ENCODE results near the gene STRA6. TPM values are rescaled to one million over a fixed set of nuclear protein-coding genes. Genes with fewer than 3 reads are reported as not detected.

Gene STRA6
- polyA plus RNA-seq, 1 experiment, result 10.9 TPM

GRCh38 chr15:74194572-74195559, 7.7 kb downstream of the STRA6 start:
- no peak overlapping the region for H3K4me3 ChIP-seq (ENCODE audit: low read depth, low read length)
- POLR2A ChIA-PET, result interaction anchor here (0.7 kb wide), 1 partner anchor 14 kb away, joined by 3 read pairs; no protein-coding TSS in a partner anchor
- CTCF ChIA-PET, result interaction anchor here (0.7 to 1.2 kb wide), 3 partner anchors 8 to 25 kb away, joined by 3 to 4 read pairs (median 3); partner anchors contain the start of gene STRA6

GRCh38 chr15:74193905-74194304, 8.7 kb downstream of the STRA6 start:
- ChIA-PET POLR2A (interaction anchor here (0.7 kb wide), 1 partner anchor 13 kb away, joined by 3 read pairs; no protein-coding TSS in a partner anchor), CTCF (interaction anchor here (0.6 kb wide), 1 partner anchor 75 kb away, joined by 3 read pairs; no protein-coding TSS in a partner anchor)

More at GRCh38 chr15:74194572-74195559, 7.7 kb downstream of the STRA6 start:
- H3K36me3 ChIP-seq (ENCODE audit: control insufficient read depth, insufficient read depth, low read length), result no peaks in the 10 kb centered on the region; the same call in 1 of the 2 replicates
- TF ChIP-seq CTCF (IDR thresholded peaks at IDR 0.05; ENCODE audit: insufficient read depth, low read depth, low read length), result no peak
- H3K27me3 ChIP-seq (ENCODE audit: control insufficient read depth, insufficient read depth, low read length), result no peaks in the 10 kb centered on the region
- no peak for DNase-seq (ENCODE audit: low read depth)

GRCh38 chr15:74193299-74193718, 9.3 kb downstream of the STRA6 start:
- peak; percentile 68 for DNase-seq (ENCODE audit: low read depth)
- Histone ChIP-seq H3K36me3 (ENCODE audit: control insufficient read depth, insufficient read depth, low read length) (no peaks in the 10 kb centered on the region), H3K4me3 (ENCODE audit: low read depth, low read length) (no peak overlapping the region), H3K27me3 (ENCODE audit: control insufficient read depth, insufficient read depth, low read length) (no peaks in the 10 kb centered on the region)
- ChIA-PET POLR2A (no interaction called here), CTCF (no interaction called here)
- no peak for TF ChIP-seq CTCF (IDR thresholded peaks at IDR 0.05; ENCODE audit: insufficient read depth, low read depth, low read length)

More at GRCh38 chr15:74193905-74194304, 8.7 kb downstream of the STRA6 start:
- H3K36me3 ChIP-seq (ENCODE audit: control insufficient read depth, insufficient read depth, low read length), result no peaks in the 10 kb centered on the region
- DNase-seq (ENCODE audit: low read depth), result no peak
- no peak overlapping the region for H3K4me3 ChIP-seq (ENCODE audit: low read depth, low read length)
- no peaks in the 10 kb centered on the region for H3K27me3 ChIP-seq (ENCODE audit: control insufficient read depth, insufficient read depth, low read length)
- TF ChIP-seq CTCF (IDR thresholded peaks at IDR 0.05; ENCODE audit: insufficient read depth, low read depth, low read length), result no peak

GRCh38 chr15:74192751-74193150, 9.8 kb downstream of the STRA6 start:
- ChIA-PET POLR2A (no interaction called here), CTCF (no interaction called here)
- no peaks in the 10 kb centered on the region for H3K36me3 ChIP-seq (ENCODE audit: control insufficient read depth, insufficient read depth, low read length)
- no peaks in the 10 kb centered on the region for H3K27me3 ChIP-seq (ENCODE audit: control insufficient read depth, insufficient read depth, low read length)
- H3K4me3 ChIP-seq (ENCODE audit: low read depth, low read length), result no peak overlapping the region
- no peak for DNase-seq (ENCODE audit: low read depth)
- TF ChIP-seq CTCF (IDR thresholded peaks at IDR 0.05; ENCODE audit: insufficient read depth, low read depth, low read length), result no peak

- Histone ChIP-seq H3K27me3 (ENCODE audit: control insufficient read depth, insufficient read depth, low read length) (no peaks in the 10 kb centered on the region), H3K4me3 (ENCODE audit: low read depth, low read length) (no peak overlapping the region), H3K36me3 (ENCODE audit: control insufficient read depth, insufficient read depth, low read length) (no peaks in the 10 kb centered on the region)
- CTCF ChIA-PET, result interaction anchor here (0.9 to 1.9 kb wide), 2 partner anchors 11 to 116 kb away, joined by 3 to 7 read pairs; no protein-coding TSS in a partner anchor
- TF ChIP-seq CTCF (IDR thresholded peaks at IDR 0.05; ENCODE audit: insufficient read depth, low read depth, low read length), result no peak
- DNase-seq (ENCODE audit: low read depth), result no peak
- POLR2A ChIA-PET, result no interaction called here
Measured at GRCh38 chr15:74191798-74192197, 10.8 kb downstream of the STRA6 start.

All from BJ (cell line).